Transverse colon (tissue), 4 donors: ENCODE data around the gene PDE3B.
"Not testable (repeated sequence)": the region's sequence is repeated elsewhere in the genome, so short reads cannot be mapped to it uniquely, and the experiment has no call there.

Experiments
- POLR2A ChIP-seq: fragments of 450-650 bp; IDR thresholded peaks from one replicate; pipeline ENCODE4 v1.6.1; 2016; ENCODE audit warnings: antibody characterized with exemption, mild to moderate bottlenecking, moderate library complexity
- POLR2AphosphoS5 ChIP-seq, 3 donors: sonication (generic); formaldehyde crosslinking; IDR thresholded peaks; one replicate each; pipeline ENCODE4 v1.6.1; 2016; ENCODE audit warnings: antibody characterized with exemption in 3 of 3
- TF ChIP-seq, protein P1 (sequence below), 5 experiments: fragments of 200-600 bp in 3 of 5; fragments of 450-650 bp in 2 of 5; sonication (generic) in 3 of 5; IDR thresholded peaks; 1 replicate in 2 of 5; 2 replicates in 3 of 5; pipeline ENCODE4 v1.5.1; 2016 to 2017; ENCODE audit warnings: antibody characterized with exemption in 5 of 5, inconsistent platforms in 3 of 5, mild to moderate bottlenecking in 2 of 5, moderate library complexity in 1 of 5

DNA sequence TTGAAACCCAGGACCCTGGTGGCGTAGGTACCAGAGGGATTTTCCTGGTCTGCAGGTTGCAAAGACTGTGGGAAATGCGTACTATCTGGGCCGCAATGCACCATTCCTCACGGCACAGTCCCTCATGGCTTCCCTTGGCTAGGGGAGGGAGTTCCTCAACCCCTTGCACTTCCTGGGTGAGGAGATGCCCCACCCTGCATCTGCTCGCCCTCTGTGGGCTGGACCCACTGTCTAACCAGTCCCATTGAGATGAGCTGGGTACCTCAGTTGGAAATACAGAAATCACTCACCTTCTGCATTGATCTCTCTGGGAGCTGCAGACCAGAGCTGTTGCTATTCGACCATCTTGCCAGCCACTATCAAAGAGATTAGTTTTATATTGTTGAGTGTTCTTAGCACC, 100.1 kb downstream of the PDE3B start:
- TF ChIP-seq, protein P1, sequence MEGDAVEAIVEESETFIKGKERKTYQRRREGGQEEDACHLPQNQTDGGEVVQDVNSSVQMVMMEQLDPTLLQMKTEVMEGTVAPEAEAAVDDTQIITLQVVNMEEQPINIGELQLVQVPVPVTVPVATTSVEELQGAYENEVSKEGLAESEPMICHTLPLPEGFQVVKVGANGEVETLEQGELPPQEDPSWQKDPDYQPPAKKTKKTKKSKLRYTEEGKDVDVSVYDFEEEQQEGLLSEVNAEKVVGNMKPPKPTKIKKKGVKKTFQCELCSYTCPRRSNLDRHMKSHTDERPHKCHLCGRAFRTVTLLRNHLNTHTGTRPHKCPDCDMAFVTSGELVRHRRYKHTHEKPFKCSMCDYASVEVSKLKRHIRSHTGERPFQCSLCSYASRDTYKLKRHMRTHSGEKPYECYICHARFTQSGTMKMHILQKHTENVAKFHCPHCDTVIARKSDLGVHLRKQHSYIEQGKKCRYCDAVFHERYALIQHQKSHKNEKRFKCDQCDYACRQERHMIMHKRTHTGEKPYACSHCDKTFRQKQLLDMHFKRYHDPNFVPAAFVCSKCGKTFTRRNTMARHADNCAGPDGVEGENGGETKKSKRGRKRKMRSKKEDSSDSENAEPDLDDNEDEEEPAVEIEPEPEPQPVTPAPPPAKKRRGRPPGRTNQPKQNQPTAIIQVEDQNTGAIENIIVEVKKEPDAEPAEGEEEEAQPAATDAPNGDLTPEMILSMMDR (IDR thresholded peaks at IDR 0.05): not testable (repeated sequence)
- not testable (repeated sequence) for TF ChIP-seq POLR2A; POLR2AphosphoS5 (IDR thresholded peaks at IDR 0.05)
